SK-N-SH (cell line): ENCODE measurements around the gene OR8A1. TPM values are rescaled to one million over a fixed set of nuclear protein-coding genes. Genes with fewer than 3 reads are reported as not detected.

Experiments
- CTCF ChIA-PET: fragments of 300-600, 350-600 bp; formaldehyde crosslinking; extraction: SDS; loops from one replicate; lab custom pipeline; 2021; lab: Yijun Ruan, JAX
- POLR2A ChIA-PET: fragments of 350-600 bp; sonication (Branson Sonifier 250); formaldehyde crosslinking; extraction: SDS; loops from one replicate; lab custom pipeline; 2020; ENCODE audit warnings: antibody characterized with exemption, inconsistent platforms; lab: Yijun Ruan, JAX
- DNase-seq: peaks from one replicate; pipeline ENCODE4 v3.0.0; 2012
- H2AFZ ChIP-seq: fragments of 200-600 bp; sonication (generic); 2 replicates; pipeline ENCODE4 v1.8.1; 2016; ENCODE audit warnings: antibody characterized with exemption, mild to moderate bottlenecking, low read depth
- H3F3A ChIP-seq: fragments of 200-600 bp; sonication (generic); replicated peaks from 2 replicates; pipeline ENCODE3; 2016; ENCODE audit warnings: antibody characterized with exemption, mild to moderate bottlenecking; ENCODE audit not compliant: insufficient read depth
- H3K27ac ChIP-seq, 2 experiments: fragments of 200-500 bp in 1 of 2; fragments of 200-600 bp in 1 of 2; sonication (Bioruptor generic) in 1 of 2; sonication (generic), shearing (Covaris generic) in 1 of 2; 2 replicates each; pipeline versions ENCODE4 v1.5.1 to v1.6.1; 2014 to 2016; ENCODE audit warnings: low read depth in 2 of 2, inconsistent platforms in 1 of 2, low read length in 1 of 2, mild to moderate bottlenecking in 1 of 2, mixed read lengths in 1 of 2
- H3K27me3 ChIP-seq: fragments of 200-600 bp; sonication (generic), shearing (Covaris generic); 2 replicates; pipeline ENCODE4 v1.6.1; 2016; ENCODE audit warnings: mixed run types; ENCODE audit not compliant: insufficient read depth
- H3K36me3 ChIP-seq, 2 experiments: fragments of 200-500 bp in 1 of 2; fragments of 200-600 bp in 1 of 2; sonication (Bioruptor generic) in 1 of 2; sonication (generic) in 1 of 2; replicated peaks in 1 of 2; 2 replicates each; pipeline versions ENCODE3 to v1.5.1; 2014 to 2016; ENCODE audit warnings: low read length in 1 of 2, mild to moderate bottlenecking in 1 of 2; ENCODE audit not compliant: insufficient read depth in 2 of 2, control insufficient read depth in 1 of 2
- H3K4me1 ChIP-seq, 2 experiments: fragments of 200-500 bp in 1 of 2; fragments of 200-600 bp in 1 of 2; sonication (Bioruptor generic) in 1 of 2; sonication (generic), shearing (Covaris generic) in 1 of 2; 2 replicates each; pipeline versions ENCODE4 v1.5.1 to v1.6.1; 2014 to 2016; ENCODE audit warnings: low read depth in 1 of 2, low read length in 1 of 2, mixed run types in 1 of 2; ENCODE audit not compliant: insufficient read depth in 2 of 2, control insufficient read depth in 1 of 2
- H3K4me2 ChIP-seq: fragments of 200-600 bp; sonication (generic), shearing (Covaris generic); 2 replicates; pipeline ENCODE4 v1.6.1; 2017; ENCODE audit warnings: mixed run types
- H3K4me3 ChIP-seq, 2 experiments: fragments of 200-500 bp in 1 of 2; fragments of 200-600 bp in 1 of 2; sonication (Bioruptor generic) in 1 of 2; sonication (generic), shearing (Covaris generic) in 1 of 2; 2 replicates each; pipeline versions ENCODE4 v1.5.1 to v1.8.1; 2014 to 2016; ENCODE audit warnings: low read depth in 2 of 2, inconsistent platforms in 1 of 2, low read length in 1 of 2, mild to moderate bottlenecking in 1 of 2, mixed read lengths in 1 of 2, moderate library complexity in 1 of 2
- H3K79me2 ChIP-seq: fragments of 200-600 bp; sonication (generic); 2 replicates; pipeline ENCODE4 v1.8.1; 2017; ENCODE audit warnings: mild to moderate bottlenecking; ENCODE audit not compliant: insufficient read depth
- H3K9ac ChIP-seq: fragments of 200-600 bp; sonication (generic); 2 replicates; pipeline ENCODE4 v1.6.1; 2017; ENCODE audit warnings: mixed run types
- H3K9me2 ChIP-seq: fragments of 200-600 bp; sonication (generic); 2 replicates; pipeline ENCODE4 v1.6.1; 2017; ENCODE audit warnings: mixed run types
- H3K9me3 ChIP-seq: fragments of 200-600 bp; sonication (generic); 2 replicates; pipeline ENCODE4 v1.6.1; 2017; ENCODE audit warnings: mixed run types, mild to moderate bottlenecking, moderate library complexity
- H4K20me1 ChIP-seq: fragments of 200-600 bp; sonication (generic); 2 replicates; pipeline ENCODE4 v1.6.1; 2017; ENCODE audit warnings: mild to moderate bottlenecking, mixed run types; ENCODE audit not compliant: insufficient read depth
- CTCF ChIP-seq: fragments of 200-600 bp; sonication (generic); IDR thresholded peaks from 2 replicates; pipeline ENCODE4 v1.6.1; 2017; ENCODE audit warnings: antibody characterized with exemption, mild to moderate bottlenecking, moderate library complexity
- ELF1 ChIP-seq: IDR thresholded peaks from 2 replicates; pipeline ENCODE4 v1.4.0; 2012
- EZH2phosphoT487 ChIP-seq: fragments of 200-600 bp; sonication (generic); IDR thresholded peaks from 2 replicates; pipeline ENCODE4 v1.6.1; 2017; ENCODE audit warnings: low read depth, mixed run types, mild to moderate bottlenecking, antibody characterized with exemption, moderate library complexity, borderline replicate concordance
- FOSL2 ChIP-seq: IDR thresholded peaks from 2 replicates; pipeline ENCODE4 v1.4.0; 2012; ENCODE audit warnings: low read depth, mild to moderate bottlenecking, moderate library complexity, borderline replicate concordance
- FOXJ3 ChIP-seq: sonication (generic); formaldehyde crosslinking; IDR thresholded peaks from 2 replicates; pipeline ENCODE4 v1.5.1; 2020; ENCODE audit warnings: mild to moderate bottlenecking, missing genetic modification reagents
- FOXM1 ChIP-seq: IDR thresholded peaks from 2 replicates; pipeline ENCODE4 v1.4.0; 2012; ENCODE audit warnings: low read depth, mild to moderate bottlenecking
- GABPA ChIP-seq: IDR thresholded peaks from 2 replicates; pipeline ENCODE4 v1.4.0; 2012; ENCODE audit warnings: low read depth, mild to moderate bottlenecking
- GATA2 ChIP-seq: sonication (generic); formaldehyde crosslinking; IDR thresholded peaks from 2 replicates; pipeline ENCODE4 v1.5.0; 2020; ENCODE audit warnings: mild to moderate bottlenecking, missing genetic modification reagents
- IRF3 ChIP-seq: fragments of 150-350 bp; IDR thresholded peaks from 2 replicates; pipeline ENCODE4 v1.6.1; 2016; ENCODE audit warnings: mild to moderate bottlenecking, low read depth, low read length
- JUND ChIP-seq: IDR thresholded peaks from 2 replicates; pipeline ENCODE4 v1.4.0; 2012
- NFIC ChIP-seq: IDR thresholded peaks from 2 replicates; pipeline ENCODE4 v1.4.0; 2012; ENCODE audit warnings: borderline replicate concordance
- NRF1 ChIP-seq: IDR thresholded peaks from 2 replicates; pipeline ENCODE4 v1.6.1; 2012; ENCODE audit warnings: low read depth, mild to moderate bottlenecking, low read length
- RAD21 ChIP-seq: IDR thresholded peaks from 2 replicates; pipeline ENCODE4 v1.6.1; 2012; ENCODE audit warnings: mild to moderate bottlenecking, low read length
- REST ChIP-seq: IDR thresholded peaks from 2 replicates; pipeline ENCODE4 v1.6.1; 2012; ENCODE audit warnings: mild to moderate bottlenecking, low read depth, low read length, moderate library complexity
- RFX5 ChIP-seq: IDR thresholded peaks from 2 replicates; pipeline ENCODE4 v1.6.1; 2012; ENCODE audit warnings: mild to moderate bottlenecking, improper control_type of control experiment, low read length
- SMC3 ChIP-seq: IDR thresholded peaks from 2 replicates; pipeline ENCODE4 v1.6.1; 2012; ENCODE audit warnings: low read depth, low read length, improper control_type of control experiment
- TAF1 ChIP-seq: IDR thresholded peaks from 2 replicates; pipeline ENCODE4 v1.6.1; 2012; ENCODE audit warnings: low read depth, mild to moderate bottlenecking, low read length, moderate library complexity, borderline replicate concordance
- TCF12 ChIP-seq: IDR thresholded peaks from 2 replicates; pipeline ENCODE4 v1.4.0; 2012
- USF1 ChIP-seq: IDR thresholded peaks from 2 replicates; pipeline ENCODE4 v1.4.0; 2012; ENCODE audit warnings: low read depth, borderline replicate concordance
- YY1 ChIP-seq: IDR thresholded peaks from 2 replicates; pipeline ENCODE4 v1.4.0; 2012; ENCODE audit warnings: low read depth, mild to moderate bottlenecking
- WGBS: methylation state at CpG from one replicate; pipeline ENCODE4 v1.1.6; 2017; ENCODE audit warnings: low lambda C conversion rate; 5-methylcytosine and 5-hydroxymethylcytosine counted together
- polyA plus RNA-seq, 3 experiments: library from polyadenylated mRNA; depleted of rRNA; stranded (reverse); fragments of >200 nt; gene quantifications; 2 replicates each; pipeline ENCODE4 v1.2.3, GENCODE V29; 2012

Gene OR8A1
- polyA plus RNA-seq, 1 of the 3 experiments (the other 2 are of a cell fraction) = not detected

GRCh38 chr11:124591430-124591829 lies 21.6 kb downstream of the OR8A1 start:
- 3% methylated on average over 2 of the region's 2 CpGs for WGBS
- Histone ChIP-seq H3K9ac (no peak overlapping the region), H3K9me3 (no peaks in the 10 kb centered on the region), H3F3A (no peaks in the 10 kb centered on the region), H3K36me3 (no peaks in the 10 kb centered on the region), H3K4me1 (no peaks in the 10 kb centered on the region), H3K4me3 (no peak overlapping the region), H2AFZ (no peak overlapping the region), H3K79me2 (no peaks in the 10 kb centered on the region), H3K27ac (no peak overlapping the region), H3K4me2 (no peak overlapping the region), H3K9me2 (no peaks in the 10 kb centered on the region), H3K27me3 (peaks cover 33% of the 10 kb centered on the region; the same call in 1 of the 2 replicates), H4K20me1 (no peaks in the 10 kb centered on the region)
- CTCF ChIA-PET = no interaction called here
- no peak for DNase-seq
- POLR2A ChIA-PET = no interaction called here
- TF ChIP-seq RAD21 (no peak), CTCF (no peak), RFX5 (no peak), IRF3 (no peak), SMC3 (no peak), FOSL2 (no peak), ELF1 (no peak), FOXJ3 (no peak), NFIC (no peak)

- peaks cover 3% of the 10 kb centered on the region for H3F3A ChIP-seq
- DNase-seq = no peak
Measured at GRCh38 chr11:124592627-124593026, 22.8 kb downstream of the OR8A1 start.

More at GRCh38 chr11:124592627-124593026, 22.8 kb downstream of the OR8A1 start:
- no peaks in the 10 kb centered on the region for H3K4me1 ChIP-seq
- CTCF ChIA-PET = no interaction called here
- no peak overlapping the region for H3K4me3 ChIP-seq
- TF ChIP-seq TCF12 (no peak), GATA2 (CRISPR knock-in tag) (no peak), EZH2phosphoT487 (no peak), NFIC (no peak), RAD21 (no peak), TAF1 (no peak), GABPA (no peak), JUND (no peak), REST (no peak), FOXM1 (no peak), NRF1 (no peak), YY1 (no peak), RFX5 (no peak), USF1 (no peak), IRF3 (no peak)
- peaks cover 34% of the 10 kb centered on the region; the same call in 1 of the 2 replicates for H3K27me3 ChIP-seq
- WGBS = 13% methylated on average over 6 of the region's 6 CpGs
- H3K9ac ChIP-seq = no peak overlapping the region
- H3K9me3 ChIP-seq = no peaks in the 10 kb centered on the region
- H3K27ac ChIP-seq = no peak overlapping the region
- no peaks in the 10 kb centered on the region for H3K9me2 ChIP-seq
- H3K79me2 ChIP-seq = no peaks in the 10 kb centered on the region
- no peaks in the 10 kb centered on the region for H4K20me1 ChIP-seq
- H2AFZ ChIP-seq = no peak overlapping the region
- no peak overlapping the region for H3K4me2 ChIP-seq
- POLR2A ChIA-PET = no interaction called here
- H3K36me3 ChIP-seq = no peaks in the 10 kb centered on the region
